Stimulated activated CD4-positive, alpha-beta T cell treated with anti-CD3 and anti-CD28 coated beads, Interleukin-2, amount 100 ng/mL, for 4 hours (primary cell): Measurements from ENCODE around the gene POLK.
"Not testable (repeated sequence)": the region's sequence is repeated elsewhere in the genome, so short reads cannot be mapped to it uniquely, and the experiment has no call there.

Experiments
- DNase-seq: peaks from one replicate; pipeline ENCODE4 v3.0.0-alpha.2; 2020; ENCODE audit warnings: low read depth

The POLK gene

GRCh38 chr5:75551471-75551870 lies 39.8 kb downstream of the POLK start:
- DNase-seq: no peak

DNA sequence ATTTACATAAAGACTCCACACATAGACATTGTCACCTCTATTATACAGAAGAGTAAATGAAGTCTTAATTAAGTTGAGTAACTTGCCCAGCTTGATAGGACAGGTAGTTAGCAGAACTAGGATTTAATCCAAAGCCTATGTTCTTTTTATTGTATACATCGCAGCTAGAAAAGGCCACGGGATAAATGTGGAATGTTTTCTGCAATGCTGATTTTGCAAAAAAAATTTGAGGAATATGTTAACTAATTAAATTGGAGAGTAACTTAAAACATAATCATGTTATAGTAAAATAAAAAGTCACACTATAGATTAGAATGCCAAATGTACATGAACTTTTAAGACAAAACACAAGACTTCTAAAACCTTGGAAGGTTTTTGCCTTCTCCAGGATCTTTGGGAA lies 41.1 kb downstream of the POLK start:
- no peak for DNase-seq

DNA sequence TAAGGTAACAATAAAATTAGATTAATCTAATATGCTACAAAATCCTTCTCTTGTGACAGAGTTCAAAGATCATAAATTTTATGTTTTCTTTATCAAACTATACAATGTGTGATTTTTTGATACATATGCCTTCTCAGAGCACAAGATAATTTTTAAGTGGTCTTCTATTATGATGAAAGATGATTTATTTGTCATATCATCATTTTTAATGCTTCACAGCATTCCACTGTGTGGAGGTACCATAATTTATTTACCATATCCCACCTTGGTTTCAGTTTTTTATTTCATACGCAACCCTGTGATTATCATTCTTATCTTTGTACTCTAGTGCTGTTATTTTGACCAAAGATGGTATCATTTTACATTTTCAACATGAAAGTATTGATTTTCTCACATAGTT lies 41.7 kb downstream of the POLK start:
- DNase-seq: no peak

DNA sequence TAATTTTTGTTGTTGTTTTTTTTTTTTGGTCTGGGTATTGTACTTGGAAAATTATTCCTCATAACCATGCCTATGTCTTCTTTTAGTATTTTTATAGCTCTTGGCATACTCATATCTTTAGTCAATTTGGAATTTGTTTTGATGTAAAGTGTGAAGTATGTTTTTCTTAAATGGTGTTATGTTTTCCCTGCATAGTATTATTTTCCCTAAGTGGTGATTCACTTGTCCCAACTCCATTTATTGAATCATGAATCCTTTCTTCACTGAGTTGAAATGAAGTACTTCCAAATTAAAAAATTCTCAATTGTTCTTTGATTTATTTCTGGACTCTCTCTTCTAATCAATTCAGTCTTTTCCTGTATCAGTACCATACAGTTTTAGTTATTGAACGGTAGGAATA lies 46.5 kb downstream of the POLK start:
- DNase-seq: no peak

- no peak for DNase-seq
Measured at GRCh38 chr5:75558981-75559632, 47.4 kb downstream of the POLK start.

GRCh38 chr5:75560655-75561054 lies 49.0 kb downstream of the POLK start:
- not testable (repeated sequence) for DNase-seq

DNA sequence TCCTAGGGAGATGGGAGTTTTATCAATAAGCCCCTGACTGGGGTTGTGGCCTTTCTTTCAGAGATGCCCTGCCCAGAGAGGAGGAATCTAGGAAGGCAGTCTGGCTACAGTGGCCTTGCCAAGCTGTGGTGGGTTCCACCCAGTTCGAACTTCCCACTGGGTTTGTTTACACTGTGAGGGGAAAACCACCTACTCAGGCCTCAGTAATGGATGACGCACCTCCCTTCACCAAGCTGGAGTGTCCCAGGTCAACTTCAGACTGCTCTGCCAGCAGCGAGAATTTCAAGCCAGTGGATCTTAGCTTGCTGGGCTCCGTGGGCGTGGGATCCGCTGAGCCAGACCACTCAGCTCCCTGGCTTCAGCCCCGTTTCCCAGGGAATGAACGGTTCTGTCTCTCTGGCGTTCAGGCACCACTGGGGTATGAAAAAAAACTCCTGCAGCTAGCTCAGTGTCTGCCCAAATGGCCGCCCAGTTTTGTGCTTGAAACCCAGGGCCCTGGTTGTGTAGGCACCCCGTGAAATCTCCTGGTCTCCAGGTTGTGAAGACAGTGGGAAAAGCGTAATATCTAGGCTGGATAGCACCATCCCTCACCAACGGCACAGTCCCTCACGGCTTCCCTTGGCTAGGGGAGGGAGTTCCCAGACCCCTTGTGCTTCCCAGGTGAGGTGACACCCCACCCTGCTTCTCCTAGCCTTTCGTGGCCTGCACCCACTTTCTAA lies 54.5 kb downstream of the POLK start:
- DNase-seq: not testable (repeated sequence)

DNA sequence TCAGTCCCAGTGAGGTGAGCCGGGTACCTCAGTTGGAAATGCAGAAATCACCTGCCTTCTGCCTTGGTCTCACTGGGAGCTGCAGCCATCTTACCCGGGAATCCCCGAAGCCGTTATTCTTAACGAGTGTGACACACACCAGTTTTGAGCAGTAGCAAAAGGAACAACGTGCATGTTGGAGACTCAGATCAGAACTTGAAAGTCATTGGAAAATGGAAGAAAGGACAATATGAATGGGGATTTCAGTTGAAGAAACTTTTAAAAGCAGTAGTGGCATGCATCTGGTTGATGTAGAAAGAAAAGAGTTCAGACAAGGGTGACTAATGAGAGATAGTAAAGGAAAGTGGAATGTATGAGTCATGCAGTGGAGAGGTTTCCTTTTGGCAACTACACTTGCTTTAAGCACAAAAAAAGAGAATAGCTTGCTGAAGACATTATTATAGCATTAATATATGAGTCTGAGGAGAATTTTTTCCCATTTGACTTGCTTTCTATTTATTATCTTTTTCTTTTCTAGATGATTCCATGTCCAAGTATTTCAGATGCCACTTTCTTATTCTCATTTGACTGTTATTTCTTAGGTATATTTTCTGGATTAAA lies 55.1 kb downstream of the POLK start:
- DNase-seq: peak; percentile 20

GRCh38 chr5:75567710-75568109 lies 56.0 kb downstream of the POLK start:
- DNase-seq: no peak

GRCh38 chr5:75568202-75568601 lies 56.5 kb downstream of the POLK start:
- no peak for DNase-seq

GRCh38 chr5:75571547-75571946 lies 59.9 kb downstream of the POLK start:
- DNase-seq: no peak

DNA sequence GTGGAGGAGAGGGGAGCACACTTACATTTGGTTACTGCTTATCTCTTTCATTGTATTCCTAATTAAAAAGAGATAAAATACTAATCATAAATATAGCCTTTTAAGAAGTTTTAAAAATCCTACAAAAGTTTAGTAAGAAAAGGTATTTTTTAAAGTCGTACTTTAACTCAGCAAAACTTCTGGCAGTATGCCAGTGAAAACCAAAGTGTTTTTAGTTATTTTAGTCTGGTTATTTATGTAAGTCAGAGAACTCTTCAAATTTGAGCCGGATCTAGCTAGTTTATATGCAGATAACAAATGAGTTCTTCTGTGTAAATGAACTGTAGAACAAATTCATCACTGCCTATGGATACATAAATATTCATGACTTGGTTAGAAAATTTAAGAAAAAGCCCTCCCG lies 63.1 kb downstream of the POLK start:
- no peak for DNase-seq

- DNase-seq: not testable (repeated sequence)
Measured at GRCh38 chr5:75578280-75578679, 66.6 kb downstream of the POLK start.

GRCh38 chr5:75584641-75585040 lies 73.0 kb downstream of the POLK start:
- DNase-seq: no peak

- no peak for DNase-seq
Measured at GRCh38 chr5:75588666-75589065, 77.0 kb downstream of the POLK start.

GRCh38 chr5:75600535-75600934 lies 88.8 kb downstream of the POLK start:
- no peak for DNase-seq

DNA sequence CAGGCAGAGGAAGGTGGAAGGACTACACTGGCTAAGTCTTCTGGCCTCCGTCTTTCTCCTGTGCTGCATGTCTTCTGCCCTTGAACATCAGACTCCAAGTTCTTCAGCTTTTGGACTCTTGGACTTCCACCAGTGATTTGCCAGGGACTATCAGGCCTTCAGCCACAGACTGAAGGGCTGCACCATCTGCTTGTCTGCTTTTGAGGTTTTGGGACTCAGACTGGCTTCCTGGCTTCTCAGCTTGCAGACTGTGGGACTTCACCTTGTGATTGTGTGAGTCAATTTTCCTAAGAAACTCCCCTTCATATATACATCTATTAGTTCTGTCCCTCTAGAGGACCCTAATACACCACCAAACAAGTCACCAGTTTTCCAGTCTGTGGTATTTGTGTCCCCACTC lies 89.9 kb downstream of the POLK start:
- DNase-seq: no peak

- DNase-seq: no peak
Measured at GRCh38 chr5:75601996-75602395, 90.3 kb downstream of the POLK start.

GRCh38 chr5:75603371-75603770 lies 91.7 kb downstream of the POLK start:
- DNase-seq: no peak

DNA sequence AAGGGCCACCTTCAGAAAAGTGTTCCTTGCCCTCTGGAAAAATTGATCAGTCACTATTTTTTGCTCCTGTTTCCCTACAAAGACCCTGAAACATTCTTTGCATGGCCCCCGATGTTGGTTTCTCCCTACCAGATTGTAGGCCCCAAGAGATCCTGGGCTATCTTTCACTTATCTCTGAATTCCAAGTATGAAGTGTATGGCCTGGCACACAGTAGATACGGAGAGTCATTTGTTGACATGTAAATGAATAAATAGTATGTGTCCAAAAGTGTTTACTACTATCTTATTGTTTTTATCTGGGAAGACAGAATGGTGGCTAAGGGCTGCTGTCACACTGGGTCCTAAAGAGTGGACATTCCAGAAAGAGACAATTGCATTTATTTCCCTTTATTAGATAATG lies 92.1 kb downstream of the POLK start:
- DNase-seq: no peak

DNA sequence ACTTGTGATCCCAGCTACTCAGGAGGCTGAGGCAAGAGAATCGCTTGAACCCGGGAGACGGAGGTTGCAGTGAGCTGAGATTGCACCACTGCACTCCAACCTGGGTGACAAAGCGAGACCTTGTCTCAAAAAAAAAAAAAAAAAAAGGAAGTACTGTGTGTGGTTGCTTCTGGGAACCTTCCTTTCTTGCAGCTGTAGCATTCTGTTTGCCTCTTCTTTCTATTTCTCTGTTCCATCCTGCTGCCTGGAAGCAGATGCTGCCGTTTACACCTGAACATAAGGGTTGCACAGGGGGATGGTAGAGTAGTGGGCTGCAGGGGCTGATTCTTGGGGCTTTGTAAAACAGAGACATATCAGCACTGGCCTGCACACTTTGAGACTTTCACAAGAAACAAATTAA lies 95.7 kb downstream of the POLK start:
- DNase-seq: not testable (repeated sequence)

GRCh38 chr5:75608870-75609269 lies 97.2 kb downstream of the POLK start:
- DNase-seq: no peak

GRCh38 chr5:75610201-75610600 lies 98.5 kb downstream of the POLK start:
- DNase-seq: no peak
